Vagina (tissue), 2 donors: Measurements from ENCODE around the gene GIPC3. TPM values are rescaled to one million over a fixed set of nuclear protein-coding genes. Genes with fewer than 3 reads are reported as not detected.

ENCODE experiments used
- DNase-seq, 2 donors: peaks; one replicate each; pipeline ENCODE4 v3.0.0-alpha.2; 2017; ENCODE audit errors: extremely low spot score in 2 of 2
- H3K27ac ChIP-seq: fragments of 200-600 bp; sonication (generic); one replicate; pipeline ENCODE4 v1.5.1; 2019
- H3K27me3 ChIP-seq: fragments of 200-600 bp; sonication (generic); one replicate; pipeline ENCODE4 v1.5.1; 2019
- H3K36me3 ChIP-seq, 2 donors: fragments of 200-600 bp; sonication (generic); one replicate each; pipeline ENCODE4 v1.5.1; 2017 to 2019
- H3K4me1 ChIP-seq: fragments of 200-600 bp; sonication (generic); one replicate; pipeline ENCODE4 v1.5.1; 2019
- H3K4me3 ChIP-seq, 2 donors: fragments of 200-600 bp; sonication (generic); 1 replicate in 1 of 2; 2 replicates in 1 of 2; pipeline ENCODE4 v1.5.1; 2016 to 2019
- H3K9me3 ChIP-seq: fragments of 200-600 bp; sonication (generic); one replicate; pipeline ENCODE4 v1.5.1; 2019
- POLR2A ChIP-seq, 2 donors: fragments of 450-650 bp; IDR thresholded peaks; one replicate each; pipeline ENCODE4 v1.6.1; 2017; ENCODE audit warnings: antibody characterized with exemption in 2 of 2, mild to moderate bottlenecking in 2 of 2, moderate library complexity in 2 of 2
- POLR2AphosphoS5 ChIP-seq, 2 donors: sonication (generic); formaldehyde crosslinking; IDR thresholded peaks; one replicate each; pipeline ENCODE4 v1.9.0; 2017; ENCODE audit warnings: antibody characterized with exemption in 2 of 2, mild to moderate bottlenecking in 2 of 2, low read depth in 1 of 2; ENCODE audit not compliant: insufficient read depth in 1 of 2
- intact Hi-C: fragments of 100-400 bp; cut with DNase I; formaldehyde crosslinking; loops from one replicate; pipeline ENCODE4 v1.15.1; 2023
- total RNA-seq: library from RNA; depleted of rRNA; stranded (reverse); fragments of >200 nt; gene quantifications from one replicate; pipeline ENCODE4 v1.2.3, GENCODE V29; 2016
- TF ChIP-seq, protein P1 (sequence below), 3 experiments: fragments of 450-650 bp in 2 of 3; fragments of 200-600 bp in 1 of 3; sonication (generic) in 1 of 3; IDR thresholded peaks; one replicate each; pipeline ENCODE4 v1.5.1; 2017 to 2019; ENCODE audit warnings: antibody characterized with exemption in 3 of 3, mild to moderate bottlenecking in 2 of 3, moderate library complexity in 2 of 3

Gene GIPC3
- total RNA-seq, 1 donor from 2014 or later = 0.25 TPM

DNA sequence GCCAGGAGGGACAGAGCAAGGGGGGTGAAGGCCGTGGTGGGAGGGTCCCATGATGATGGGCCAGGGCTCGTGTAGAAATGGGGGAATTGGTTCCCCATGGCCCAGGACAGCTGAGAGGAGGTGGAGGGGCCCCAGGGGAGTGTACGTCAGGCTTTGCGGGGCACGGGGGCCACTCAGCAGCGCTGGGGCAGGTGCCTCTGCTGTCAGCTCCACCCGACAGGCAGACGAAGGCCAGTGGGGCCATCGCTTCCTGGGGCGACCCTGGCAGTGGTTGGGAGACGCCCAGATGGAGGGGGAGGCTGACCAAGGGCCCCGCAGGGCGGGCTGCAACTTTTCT, 48.2 kb upstream of the GIPC3 start:
- DNase-seq = no peak
- H3K4me1 ChIP-seq = peaks cover 11% of the 10 kb centered on the region
- intact Hi-C loops = no loop called here
- H3K4me3 ChIP-seq = no peak overlapping the region
- TF ChIP-seq POLR2A (IDR thresholded peaks at IDR 0.05) = no peak
- no peak for TF ChIP-seq POLR2AphosphoS5 (IDR thresholded peaks at IDR 0.05; ENCODE audit: insufficient read depth in 1 of 2, low read depth in 1 of 2)
- TF ChIP-seq, protein P1, sequence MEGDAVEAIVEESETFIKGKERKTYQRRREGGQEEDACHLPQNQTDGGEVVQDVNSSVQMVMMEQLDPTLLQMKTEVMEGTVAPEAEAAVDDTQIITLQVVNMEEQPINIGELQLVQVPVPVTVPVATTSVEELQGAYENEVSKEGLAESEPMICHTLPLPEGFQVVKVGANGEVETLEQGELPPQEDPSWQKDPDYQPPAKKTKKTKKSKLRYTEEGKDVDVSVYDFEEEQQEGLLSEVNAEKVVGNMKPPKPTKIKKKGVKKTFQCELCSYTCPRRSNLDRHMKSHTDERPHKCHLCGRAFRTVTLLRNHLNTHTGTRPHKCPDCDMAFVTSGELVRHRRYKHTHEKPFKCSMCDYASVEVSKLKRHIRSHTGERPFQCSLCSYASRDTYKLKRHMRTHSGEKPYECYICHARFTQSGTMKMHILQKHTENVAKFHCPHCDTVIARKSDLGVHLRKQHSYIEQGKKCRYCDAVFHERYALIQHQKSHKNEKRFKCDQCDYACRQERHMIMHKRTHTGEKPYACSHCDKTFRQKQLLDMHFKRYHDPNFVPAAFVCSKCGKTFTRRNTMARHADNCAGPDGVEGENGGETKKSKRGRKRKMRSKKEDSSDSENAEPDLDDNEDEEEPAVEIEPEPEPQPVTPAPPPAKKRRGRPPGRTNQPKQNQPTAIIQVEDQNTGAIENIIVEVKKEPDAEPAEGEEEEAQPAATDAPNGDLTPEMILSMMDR (IDR thresholded peaks at IDR 0.05) = no peak
- peak overlapping the region; percentile 17 for H3K27ac ChIP-seq
- H3K36me3 ChIP-seq = peaks cover 0 to 37% of the 10 kb centered on the region in 2 donors
- H3K27me3 ChIP-seq = no peaks in the 10 kb centered on the region
- no peaks in the 10 kb centered on the region for H3K9me3 ChIP-seq

DNA sequence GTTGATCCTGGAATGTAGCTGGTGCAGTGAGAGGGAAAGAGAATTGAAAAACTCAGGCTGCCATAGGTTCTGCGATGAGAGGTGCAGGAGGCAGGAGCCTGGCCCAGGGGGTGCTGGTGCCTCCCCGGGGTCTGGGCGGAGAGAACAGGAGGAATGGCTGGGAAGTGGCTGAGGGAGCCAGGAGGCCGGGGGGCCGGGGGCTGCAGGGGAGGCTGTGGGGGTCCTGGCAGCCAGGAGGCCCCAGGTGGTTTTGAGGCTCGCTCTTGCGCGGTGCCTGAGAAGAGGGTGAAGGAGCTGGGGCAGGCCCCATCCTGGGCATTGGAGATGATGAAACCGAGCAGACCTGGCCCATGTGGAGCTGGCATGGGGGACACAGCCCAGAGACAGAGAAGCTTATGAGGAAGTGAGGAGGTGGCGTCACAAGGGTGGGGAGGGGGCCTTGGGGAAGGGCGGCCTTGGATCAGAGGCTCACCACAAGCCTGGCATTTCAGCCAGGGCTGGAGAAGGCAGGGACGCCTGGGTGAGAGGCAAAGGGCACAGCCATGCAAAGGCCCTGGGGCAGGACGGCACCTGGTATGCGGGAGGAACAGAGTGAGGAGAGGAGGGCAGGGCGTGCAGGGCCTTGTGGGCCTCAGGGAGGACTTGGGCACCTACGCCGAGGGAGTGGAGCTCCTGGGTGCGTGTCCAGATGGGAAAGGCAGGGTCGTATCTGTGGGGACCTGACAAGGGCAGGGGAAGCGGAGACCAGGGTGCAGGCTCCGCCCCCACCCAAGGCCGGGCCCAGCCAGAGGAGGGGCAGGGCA, 47.6 kb upstream of the GIPC3 start:
- Histone ChIP-seq H3K27me3 (no peaks in the 10 kb centered on the region), H3K36me3 (peaks cover 0 to 31% of the 10 kb centered on the region in 2 donors), H3K4me1 (peaks cover 11% of the 10 kb centered on the region), H3K4me3 (no peak overlapping the region), H3K9me3 (no peaks in the 10 kb centered on the region), H3K27ac (peak overlapping the region; percentile 17)
- no peak for TF ChIP-seq POLR2A (IDR thresholded peaks at IDR 0.05)
- TF ChIP-seq, protein P1 (IDR thresholded peaks at IDR 0.05) = no peak
- TF ChIP-seq POLR2AphosphoS5 (IDR thresholded peaks at IDR 0.05; ENCODE audit: insufficient read depth in 1 of 2, low read depth in 1 of 2) = no peak
- DNase-seq = no peak
- intact Hi-C loops = no loop called here

DNA sequence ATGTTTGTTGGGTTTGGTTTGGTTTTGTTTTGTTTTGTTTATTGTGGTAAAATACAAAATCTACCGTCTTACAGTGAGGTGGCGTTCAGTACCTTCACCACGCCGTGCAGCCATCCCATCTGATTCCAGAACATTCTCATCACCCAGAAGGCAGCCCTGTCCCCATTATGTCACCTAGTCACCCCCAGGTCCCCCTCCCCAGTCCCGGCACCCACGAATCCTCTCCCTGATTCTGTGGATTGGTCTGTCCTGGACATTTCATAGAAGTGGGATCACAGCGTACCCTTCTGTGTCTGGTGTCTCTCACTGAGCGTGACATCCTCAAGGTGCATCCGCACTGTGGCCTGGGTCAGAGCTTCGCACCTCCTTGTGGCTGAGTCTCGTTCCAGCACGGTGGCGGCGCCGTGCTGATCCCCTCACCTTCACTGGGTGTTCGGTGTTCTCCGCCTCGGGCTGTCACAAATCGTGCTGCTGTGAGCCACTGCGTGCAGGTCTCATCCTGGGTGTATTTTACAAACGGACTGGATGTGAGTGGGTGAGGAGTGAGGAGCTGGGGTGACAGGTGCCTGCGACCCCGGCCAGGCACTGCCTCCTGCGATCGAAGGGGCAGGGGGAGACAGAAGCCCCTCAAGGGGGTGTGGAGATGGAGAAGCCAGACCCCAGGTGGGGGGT, 46.9 kb upstream of the GIPC3 start:
- intact Hi-C loops = no loop called here
- Histone ChIP-seq H3K36me3 (peaks cover 0 to 24% of the 10 kb centered on the region in 2 donors), H3K9me3 (no peaks in the 10 kb centered on the region), H3K4me3 (no peak overlapping the region), H3K27ac (no peak overlapping the region), H3K27me3 (no peaks in the 10 kb centered on the region), H3K4me1 (peaks cover 11% of the 10 kb centered on the region)
- DNase-seq = no peak
- TF ChIP-seq POLR2A (IDR thresholded peaks at IDR 0.05) (no peak), POLR2AphosphoS5 (IDR thresholded peaks at IDR 0.05; ENCODE audit: insufficient read depth in 1 of 2, low read depth in 1 of 2) (no peak)
- TF ChIP-seq, protein P1 (IDR thresholded peaks at IDR 0.05) = no peak

DNA sequence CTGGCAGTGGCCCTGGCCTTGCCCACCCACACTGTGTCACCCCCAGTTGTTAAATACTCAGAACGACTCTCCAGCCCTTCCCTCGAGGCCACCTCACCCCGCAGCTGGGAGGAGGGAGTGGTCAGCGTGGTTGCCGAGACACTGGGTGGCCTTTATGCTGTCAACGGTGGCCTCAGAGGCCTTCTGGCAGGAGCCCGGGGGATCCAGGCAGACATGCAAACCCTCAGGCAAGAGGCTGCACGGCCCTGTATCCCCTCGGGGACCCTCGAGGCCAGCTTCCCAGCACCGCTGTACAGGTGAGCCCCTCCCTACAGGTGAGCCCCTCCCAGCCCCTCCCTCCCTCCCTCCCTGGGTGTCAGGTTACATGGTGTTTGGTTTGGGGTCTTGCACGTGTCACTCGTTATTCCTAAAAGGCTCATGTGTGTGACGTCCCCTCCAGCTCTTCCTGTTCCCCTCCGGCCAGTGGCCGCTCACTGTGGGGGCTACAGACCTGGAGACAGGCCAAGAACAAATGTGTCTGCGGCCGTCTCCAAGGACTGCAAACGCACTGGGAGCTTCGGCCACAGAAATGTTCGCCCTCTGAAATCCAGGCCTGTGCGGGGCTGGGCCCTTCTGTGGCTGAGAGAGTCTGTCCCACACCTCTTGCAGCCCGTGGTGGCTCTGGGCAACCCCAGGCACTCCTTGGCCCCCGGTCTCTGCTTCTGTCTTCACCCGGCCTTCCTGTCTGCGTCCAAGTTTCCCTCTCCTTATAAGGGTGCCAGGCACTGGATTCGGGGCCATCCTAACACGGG, 46.1 kb upstream of the GIPC3 start, which contains the start of gene TEKTIP1:
Gene TEKTIP1 (plus strand): TSS at position 210 of the 791 bp plus-strand sequence. CDS start 4 bp downstream, at position 214.
- H3K36me3 ChIP-seq = peaks cover 0 to 16% of the 10 kb centered on the region in 2 donors
- H3K27me3 ChIP-seq = no peaks in the 10 kb centered on the region

More for the DNA sequence above, 46.1 kb upstream of the GIPC3 start, which contains the start of gene TEKTIP1:
- no peak within 1 kb of the TSS for H3K27ac ChIP-seq
- DNase-seq = no peak
- H3K4me3 ChIP-seq = no peak within 1 kb of the TSS
- H3K4me1 ChIP-seq = peaks cover 11% of the 10 kb centered on the region
- H3K9me3 ChIP-seq = no peaks in the 10 kb centered on the region
- TF ChIP-seq, protein P1 (IDR thresholded peaks at IDR 0.05) = no peak
- no peak for TF ChIP-seq POLR2AphosphoS5 (IDR thresholded peaks at IDR 0.05; ENCODE audit: insufficient read depth in 1 of 2, low read depth in 1 of 2)
- no peak for TF ChIP-seq POLR2A (IDR thresholded peaks at IDR 0.05)
- intact Hi-C loops = no loop called here
